SK-N-SH treated with all-trans-retinoic acid at 6 μM for 48 hours (cell line): Measurements from ENCODE around the gene LRRC15.

Experiments used
- ARNTL ChIP-seq: fragments of 450-650 bp; formaldehyde crosslinking; IDR thresholded peaks from 2 replicates; pipeline ENCODE4 v1.5.0; 2020; ENCODE audit warnings: low read depth, mild to moderate bottlenecking, moderate library complexity, borderline replicate concordance
- BACH2 ChIP-seq: fragments of 250-450 bp; sonication (Bioruptor Pico); IDR thresholded peaks from 2 replicates; pipeline ENCODE4 v1.9.0; 2021; ENCODE audit warnings: mild to moderate bottlenecking, borderline replicate concordance
- CREB5 ChIP-seq: fragments of 250-450 bp; sonication (Bioruptor Pico); IDR thresholded peaks from 2 replicates; pipeline ENCODE4 v1.5.1; 2020; ENCODE audit warnings: low read depth, mild to moderate bottlenecking, moderate library complexity
- CSDC2 ChIP-seq: fragments of 250-450 bp; sonication (Bioruptor Pico); IDR thresholded peaks from 2 replicates; pipeline ENCODE4 v1.5.0; 2020; ENCODE audit warnings: mild to moderate bottlenecking, moderate library complexity
- CSRNP3 ChIP-seq: fragments of 250-450 bp; sonication (Bioruptor Pico); IDR thresholded peaks from 2 replicates; pipeline ENCODE4 v1.5.1; 2021; ENCODE audit warnings: mild to moderate bottlenecking, moderate library complexity
- GLIS3 ChIP-seq: fragments of 250-450 bp; sonication (Bioruptor Pico); IDR thresholded peaks from 2 replicates; pipeline ENCODE4 v1.5.0; 2020; ENCODE audit warnings: mild to moderate bottlenecking, moderate library complexity
- ISL1 ChIP-seq: fragments of 250-450 bp; sonication (Bioruptor Pico); IDR thresholded peaks from 2 replicates; pipeline ENCODE4 v2.1.2; 2022; ENCODE audit warnings: mild to moderate bottlenecking, moderate library complexity
- OSR1 ChIP-seq: fragments of 250-450 bp; sonication (Bioruptor Pico); IDR thresholded peaks from 2 replicates; pipeline ENCODE4 v1.8.0; 2022; ENCODE audit warnings: moderate library complexity, mild to moderate bottlenecking, inconsistent platforms
- PATZ1 ChIP-seq: fragments of 250-450 bp; sonication (Bioruptor Pico); IDR thresholded peaks from 2 replicates; pipeline ENCODE4 v1.8.0; 2020; ENCODE audit warnings: mild to moderate bottlenecking, moderate library complexity, borderline replicate concordance
- RARB ChIP-seq: fragments of 250-450 bp; sonication (Bioruptor Pico); IDR thresholded peaks from 2 replicates; pipeline ENCODE4 v1.8.0; 2021; ENCODE audit warnings: mild to moderate bottlenecking, moderate library complexity
- TOX ChIP-seq: fragments of 250-450 bp; sonication (Bioruptor Pico); IDR thresholded peaks from 2 replicates; pipeline ENCODE4 v1.8.0; 2021; ENCODE audit warnings: mild to moderate bottlenecking, moderate library complexity, borderline replicate concordance
- ZC3H10 ChIP-seq: fragments of 250-450 bp; sonication (Bioruptor Pico); IDR thresholded peaks from 2 replicates; pipeline ENCODE4 v1.5.1; 2021; ENCODE audit warnings: mild to moderate bottlenecking, moderate library complexity
- ZFP3 ChIP-seq: fragments of 250-450 bp; sonication (Bioruptor Pico); IDR thresholded peaks from 2 replicates; pipeline ENCODE4 v1.5.0; 2020; ENCODE audit warnings: mild to moderate bottlenecking, moderate library complexity
- ZFP30 ChIP-seq: fragments of 450-650 bp; formaldehyde crosslinking; IDR thresholded peaks from 2 replicates; pipeline ENCODE4 v1.5.0; 2022; ENCODE audit warnings: mild to moderate bottlenecking, moderate library complexity

- TF ChIP-seq ARNTL (CRISPR knock-in tag) (no peak), PATZ1 (no peak), TOX (CRISPR knock-in tag) (no peak), ZFP30 (no peak), CREB5 (CRISPR knock-in tag) (no peak), ZC3H10 (no peak), CSDC2 (CRISPR knock-in tag) (no peak), RARB (CRISPR knock-in tag) (no peak), ISL1 (CRISPR knock-in tag) (no peak), BACH2 (CRISPR knock-in tag) (no peak), GLIS3 (no peak), OSR1 (CRISPR knock-in tag) (no peak), ZFP3 (no peak), CSRNP3 (CRISPR knock-in tag) (no peak)
Measured at GRCh38 chr3:194401868-194402329, 32.4 kb upstream of the LRRC15 start.
